DOHH2 (cell line): ENCODE measurements around the gene GSG1L.

Source experiments
- H3F3A ChIP-seq: fragments of 200-600 bp; sonication (generic), shearing (Covaris generic); 2 replicates; pipeline ENCODE4 v1.6.0; 2016; ENCODE audit warnings: antibody characterized with exemption, mild to moderate bottlenecking; ENCODE audit not compliant: control insufficient read depth, insufficient read depth
- H3K27ac ChIP-seq: fragments of 200-600 bp; sonication (generic); 2 replicates; pipeline ENCODE4 v1.5.1; 2014; ENCODE audit warnings: low read depth, mild to moderate bottlenecking, low read length, moderate library complexity
- H3K27me3 ChIP-seq: fragments of 200-600 bp; sonication (generic); 2 replicates; pipeline ENCODE4 v1.6.1; 2014; ENCODE audit warnings: mild to moderate bottlenecking, low read length, mixed read lengths; ENCODE audit not compliant: control insufficient read depth
- H3K36me3 ChIP-seq: fragments of 200-600 bp; sonication (generic); 2 replicates; pipeline ENCODE4 v1.6.1; 2014; ENCODE audit warnings: mild to moderate bottlenecking, low read length, moderate library complexity, mixed read lengths; ENCODE audit not compliant: control insufficient read depth
- H3K4me1 ChIP-seq: fragments of 200-600 bp; sonication (generic); 2 replicates; pipeline ENCODE4 v1.6.1; 2014; ENCODE audit warnings: mild to moderate bottlenecking, low read length, mixed read lengths; ENCODE audit not compliant: control insufficient read depth
- H3K4me2 ChIP-seq: fragments of 200-600 bp; sonication (generic); 2 replicates; pipeline ENCODE4 v1.6.0; 2014; ENCODE audit warnings: mild to moderate bottlenecking, low read length, moderate library complexity
- H3K4me3 ChIP-seq: fragments of 200-600 bp; sonication (generic); 2 replicates; pipeline ENCODE4 v1.5.1; 2014; ENCODE audit warnings: mild to moderate bottlenecking, low read length, mixed read lengths
- H3K79me2 ChIP-seq: fragments of 200-600 bp; sonication (generic); 2 replicates; pipeline ENCODE4 v1.6.1; 2014; ENCODE audit warnings: mild to moderate bottlenecking, low read length, mixed read lengths; ENCODE audit not compliant: control insufficient read depth
- H3K9me2 ChIP-seq: fragments of 200-600 bp; sonication (generic); replicated peaks from 2 replicates; pipeline ENCODE4 v1.6.1; 2014; ENCODE audit warnings: mild to moderate bottlenecking, low read length, mixed read lengths; ENCODE audit not compliant: control insufficient read depth
- H3K9me3 ChIP-seq: fragments of 200-600 bp; sonication (generic); 2 replicates; pipeline ENCODE4 v1.6.1; 2014; ENCODE audit warnings: antibody characterized with exemption, low read length, mixed read lengths; ENCODE audit not compliant: control insufficient read depth, insufficient read depth
- H4K20me1 ChIP-seq: fragments of 200-600 bp; sonication (generic); 2 replicates; pipeline ENCODE4 v1.6.0; 2014; ENCODE audit warnings: low read depth, mild to moderate bottlenecking, antibody characterized with exemption, low read length, moderate library complexity; ENCODE audit not compliant: control insufficient read depth, insufficient read depth
- EZH2phosphoT487 ChIP-seq: fragments of 200-600 bp; sonication (generic); IDR thresholded peaks from 2 replicates; pipeline ENCODE4 v1.6.1; 2017; ENCODE audit warnings: borderline replicate concordance, mild to moderate bottlenecking, antibody characterized with exemption, low read length, moderate library complexity, mixed read lengths
- TF ChIP-seq, protein P1 (sequence below): fragments of 200-600 bp; sonication (generic); IDR thresholded peaks from one replicate; pipeline ENCODE4 v1.5.1; 2014; ENCODE audit warnings: antibody characterized with exemption, mild to moderate bottlenecking, low read depth, low read length; ENCODE audit not compliant: poor library complexity, severe bottlenecking

Gene GSG1L

DNA sequence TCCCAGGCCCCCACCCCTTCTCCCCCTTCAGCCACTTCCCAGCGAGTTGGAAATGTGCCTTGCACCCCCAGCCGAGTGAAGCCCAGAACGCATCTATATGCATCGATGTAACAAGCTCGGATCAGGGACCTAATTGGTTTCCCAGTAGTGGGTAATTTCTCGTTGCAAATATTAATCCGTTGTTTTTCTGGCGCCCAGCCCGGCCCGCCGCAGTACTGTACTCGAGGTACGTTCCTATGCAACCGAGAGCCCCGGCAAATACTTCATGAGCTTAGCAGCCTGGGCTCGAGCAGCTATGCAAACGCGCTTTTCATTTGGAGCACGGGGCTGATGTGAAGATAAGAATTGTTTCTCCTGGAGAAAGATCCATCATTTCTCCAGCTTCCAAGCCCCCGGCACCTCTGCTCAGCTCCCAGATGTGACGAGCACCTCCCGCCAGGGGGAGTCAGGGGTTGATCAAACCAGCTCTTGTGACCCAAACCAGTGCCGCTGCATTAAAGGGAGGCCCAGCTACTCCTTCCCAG lies 283.8 kb downstream of the GSG1L start:
- H3K4me1 ChIP-seq = no peaks in the 10 kb centered on the region
- no peaks in the 10 kb centered on the region for H3K36me3 ChIP-seq
- H4K20me1 ChIP-seq = no peaks in the 10 kb centered on the region
- no peaks in the 10 kb centered on the region for H3K9me3 ChIP-seq
- no peak overlapping the region for H3K4me3 ChIP-seq
- no peak for TF ChIP-seq EZH2phosphoT487
- H3F3A ChIP-seq = no peaks in the 10 kb centered on the region
- no peaks in the 10 kb centered on the region for H3K27me3 ChIP-seq
- H3K4me2 ChIP-seq = no peak overlapping the region
- no peak overlapping the region for H3K27ac ChIP-seq
- no peaks in the 10 kb centered on the region for H3K79me2 ChIP-seq
- no peaks in the 10 kb centered on the region for H3K9me2 ChIP-seq

DNA sequence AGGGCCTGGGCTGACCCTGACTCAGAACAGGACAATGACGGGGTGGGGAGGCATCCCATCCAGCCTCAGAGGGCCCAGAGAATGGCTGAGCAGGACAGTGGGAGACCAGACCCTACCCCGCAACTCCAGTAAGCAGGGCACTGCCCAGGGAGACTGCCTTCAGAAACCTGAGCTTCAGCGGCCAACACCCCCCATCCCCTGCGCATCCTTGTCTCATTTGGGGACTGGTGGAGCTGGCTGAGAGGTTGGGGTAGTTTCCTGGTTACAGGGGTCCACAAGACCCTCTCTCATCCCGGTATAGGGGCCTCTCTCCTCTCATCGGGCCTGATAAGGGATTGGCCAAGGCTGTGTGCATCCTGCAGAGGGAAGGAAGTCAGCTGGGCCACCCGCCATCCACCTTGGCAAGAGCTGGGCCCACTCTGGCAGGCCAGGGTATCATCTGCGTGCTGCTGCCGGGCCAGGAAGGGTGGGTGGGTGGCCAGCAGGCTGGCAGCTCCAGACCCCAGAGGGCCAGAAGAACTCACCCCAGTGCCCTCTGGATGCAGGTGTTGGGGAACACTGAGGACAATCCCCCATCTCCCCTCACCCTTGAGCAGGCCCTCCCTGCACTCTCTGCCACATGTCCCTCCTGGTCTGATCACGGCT lies 284.5 kb downstream of the GSG1L start:
- no peaks in the 10 kb centered on the region for H3K36me3 ChIP-seq
- H3K4me3 ChIP-seq = no peak overlapping the region
- H3K9me2 ChIP-seq = no peaks in the 10 kb centered on the region
- no peaks in the 10 kb centered on the region for H3K4me1 ChIP-seq
- TF ChIP-seq, protein P1, sequence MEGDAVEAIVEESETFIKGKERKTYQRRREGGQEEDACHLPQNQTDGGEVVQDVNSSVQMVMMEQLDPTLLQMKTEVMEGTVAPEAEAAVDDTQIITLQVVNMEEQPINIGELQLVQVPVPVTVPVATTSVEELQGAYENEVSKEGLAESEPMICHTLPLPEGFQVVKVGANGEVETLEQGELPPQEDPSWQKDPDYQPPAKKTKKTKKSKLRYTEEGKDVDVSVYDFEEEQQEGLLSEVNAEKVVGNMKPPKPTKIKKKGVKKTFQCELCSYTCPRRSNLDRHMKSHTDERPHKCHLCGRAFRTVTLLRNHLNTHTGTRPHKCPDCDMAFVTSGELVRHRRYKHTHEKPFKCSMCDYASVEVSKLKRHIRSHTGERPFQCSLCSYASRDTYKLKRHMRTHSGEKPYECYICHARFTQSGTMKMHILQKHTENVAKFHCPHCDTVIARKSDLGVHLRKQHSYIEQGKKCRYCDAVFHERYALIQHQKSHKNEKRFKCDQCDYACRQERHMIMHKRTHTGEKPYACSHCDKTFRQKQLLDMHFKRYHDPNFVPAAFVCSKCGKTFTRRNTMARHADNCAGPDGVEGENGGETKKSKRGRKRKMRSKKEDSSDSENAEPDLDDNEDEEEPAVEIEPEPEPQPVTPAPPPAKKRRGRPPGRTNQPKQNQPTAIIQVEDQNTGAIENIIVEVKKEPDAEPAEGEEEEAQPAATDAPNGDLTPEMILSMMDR = no peak
- TF ChIP-seq EZH2phosphoT487 = no peak
- no peaks in the 10 kb centered on the region for H3F3A ChIP-seq
- no peak overlapping the region for H3K4me2 ChIP-seq
- no peaks in the 10 kb centered on the region for H3K79me2 ChIP-seq
- no peaks in the 10 kb centered on the region for H4K20me1 ChIP-seq
- H3K27ac ChIP-seq = no peak overlapping the region
- H3K9me3 ChIP-seq = no peaks in the 10 kb centered on the region
- H3K27me3 ChIP-seq = no peaks in the 10 kb centered on the region

DNA sequence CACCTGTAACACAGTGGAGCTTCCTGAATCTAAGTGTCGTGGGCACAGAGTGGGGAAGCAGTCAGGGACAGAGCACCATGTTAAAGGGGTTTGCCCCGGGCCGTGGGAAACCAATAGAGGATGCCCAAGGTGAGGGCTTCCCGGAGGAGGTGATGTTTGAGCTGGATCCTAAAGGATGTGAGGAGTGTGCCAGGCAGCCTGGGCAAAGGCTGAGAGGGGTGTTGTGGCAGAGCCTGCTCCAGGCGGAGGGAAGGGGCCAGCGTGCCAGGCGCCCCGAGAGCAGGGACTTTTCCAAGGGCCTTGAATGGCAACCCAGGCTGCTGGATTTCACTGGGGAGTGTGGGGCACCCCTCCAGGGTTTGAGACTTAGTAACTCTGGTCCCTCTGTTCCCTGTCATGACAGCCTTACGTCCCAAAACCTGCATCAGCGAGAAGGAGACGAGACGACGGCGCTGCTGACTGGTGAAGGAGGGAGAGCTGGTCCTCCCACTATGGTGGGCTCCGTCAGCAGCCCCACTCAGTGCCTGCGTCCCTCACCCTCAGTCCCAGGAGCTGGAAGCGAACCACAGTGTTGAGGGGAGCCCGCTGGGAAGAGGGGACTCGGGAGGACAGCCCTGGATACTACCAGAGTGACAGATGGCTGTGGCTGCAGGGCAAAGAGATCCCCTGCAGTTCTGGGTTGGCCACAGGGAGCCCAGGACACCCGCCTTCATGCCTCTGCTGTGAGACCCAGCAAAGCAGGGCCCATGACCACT lies 285.2 kb downstream of the GSG1L start:
- H4K20me1 ChIP-seq = no peaks in the 10 kb centered on the region
- no peak for TF ChIP-seq EZH2phosphoT487
- TF ChIP-seq, protein P1 = no peak

DNA sequence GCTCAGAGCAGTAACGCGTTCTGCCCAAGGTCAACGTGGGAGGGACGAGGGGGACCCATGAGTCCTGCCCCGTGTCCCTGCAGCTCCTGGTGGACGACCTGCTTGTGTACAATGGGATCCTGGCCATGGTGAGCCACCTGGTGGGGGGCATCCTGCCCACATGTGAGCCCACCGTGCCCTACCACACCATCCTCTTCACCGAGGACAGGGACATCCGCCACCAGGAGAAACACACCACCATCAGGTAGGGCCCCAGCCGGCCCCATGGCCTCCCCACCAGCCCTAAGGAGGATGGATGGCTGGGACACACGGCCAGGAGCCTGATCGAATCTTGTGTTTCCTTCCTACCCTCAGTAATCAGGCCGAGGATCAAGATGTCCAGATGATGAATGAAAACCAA lies 286.0 kb downstream of the GSG1L start:
- Histone ChIP-seq H3K4me3 (no peak overlapping the region), H3F3A (no peaks in the 10 kb centered on the region), H3K9me3 (no peaks in the 10 kb centered on the region), H4K20me1 (no peaks in the 10 kb centered on the region), H3K36me3 (no peaks in the 10 kb centered on the region), H3K27me3 (no peaks in the 10 kb centered on the region), H3K4me1 (no peaks in the 10 kb centered on the region), H3K79me2 (no peaks in the 10 kb centered on the region), H3K27ac (no peak overlapping the region), H3K4me2 (no peak overlapping the region), H3K9me2 (no peaks in the 10 kb centered on the region)
- TF ChIP-seq, protein P1 = no peak
- no peak for TF ChIP-seq EZH2phosphoT487

More for the DNA sequence above, 285.2 kb downstream of the GSG1L start:
- Histone ChIP-seq H3K9me3 (no peaks in the 10 kb centered on the region), H3K4me2 (no peak overlapping the region), H3F3A (no peaks in the 10 kb centered on the region), H3K36me3 (no peaks in the 10 kb centered on the region), H3K79me2 (no peaks in the 10 kb centered on the region), H3K4me1 (no peaks in the 10 kb centered on the region), H3K9me2 (no peaks in the 10 kb centered on the region), H3K4me3 (no peak overlapping the region), H3K27me3 (no peaks in the 10 kb centered on the region), H3K27ac (no peak overlapping the region)
